ENCODE measurements around the gene ADGRV1. TPM values are rescaled to one million over a fixed set of nuclear protein-coding genes. Genes with fewer than 3 reads are reported as not detected.

The ADGRV1 gene
- total and polyA plus RNA-seq, 9 of the 15 experiments (the other 6 are each of a cell fraction or from before 2014, with no cell fraction given), result 21.7 to 156 (median 58.2) TPM

- TF ChIP-seq HMGN3 (IDR thresholded peaks at IDR 0.05; ENCODE audit: borderline replicate concordance, extremely low read depth, insufficient read length, low read depth, low read length) (no peak), LEF1 (IDR thresholded peaks at IDR 0.05) (peak; percentile 19; the same call in 1 of the 2 replicates), TRIM24 (IDR thresholded peaks at IDR 0.05) (peak; percentile 55 to 87; a peak in 2 of 4 replicates), RAD51 (IDR thresholded peaks at IDR 0.05; ENCODE audit: borderline replicate concordance, low read depth) (no peak), FOXA3 (CRISPR knock-in tag; conservative IDR thresholded peaks at IDR 0.05 in 1 of 2, IDR thresholded peaks at IDR 0.05 in 1 of 2) (no peak), HNRNPUL1 (IDR thresholded peaks at IDR 0.05; ENCODE audit: low read length) (no peak), MTA2 (IDR thresholded peaks at IDR 0.05; ENCODE audit: low read depth) (no peak), CREB3L1 (IDR thresholded peaks at IDR 0.05; ENCODE audit: borderline replicate concordance, low read depth) (no peak), SMARCA4 (IDR thresholded peaks at IDR 0.05) (peak; percentile 67; the same call in 1 of the 2 replicates), HDAC8 (tag; IDR thresholded peaks at IDR 0.05) (peak; percentile 69), POLR3A (IDR thresholded peaks at IDR 0.05; ENCODE audit: borderline replicate concordance, extremely low read depth, insufficient read depth, insufficient read length) (no peak), NR2C2 (CRISPR knock-in tag; IDR thresholded peaks at IDR 0.05) (no peak), NR2C2 (tag; IDR thresholded peaks at IDR 0.05) (peak; percentile 72), MYC (IDR thresholded peaks at IDR 0.05; ENCODE audit: low read depth, low read length) (no peak), MYC (CRISPR knock-in tag; IDR thresholded peaks at IDR 0.05; ENCODE audit: borderline replicate concordance, low read depth) (no peak), KLF13 (tag; IDR thresholded peaks at IDR 0.05; ENCODE audit: borderline replicate concordance, low read depth) (no peak), MYNN (IDR thresholded peaks at IDR 0.05) (no peak), MYNN (CRISPR knock-in tag; IDR thresholded peaks at IDR 0.05) (no peak), ZBTB9 (CRISPR knock-in tag; IDR thresholded peaks at IDR 0.05) (no peak), FOXK2 (conservative IDR thresholded peaks at IDR 0.05 in 1 of 2, IDR thresholded peaks at IDR 0.05 in 1 of 2; ENCODE audit: low read depth in 2 of 2) (no peak), SNAPC5 (CRISPR knock-in tag; IDR thresholded peaks at IDR 0.05) (no peak), HIVEP1 (CRISPR knock-in tag; IDR thresholded peaks at IDR 0.05) (no peak), SIN3A (IDR thresholded peaks at IDR 0.05; ENCODE audit: borderline replicate concordance in 2 of 2, control insufficient read depth in 1 of 2, low read depth in 2 of 2, low read length in 2 of 2) (no peak), CEBPG (CRISPR knock-in tag; IDR thresholded peaks at IDR 0.05) (peak; percentile 76), CEBPG (tag; conservative IDR thresholded peaks at IDR 0.05 in 1 of 2, IDR thresholded peaks at IDR 0.05 in 1 of 2) (peak; percentile 71 to 95), ZFP36 (IDR thresholded peaks at IDR 0.05; ENCODE audit: low read depth, low read length, partially characterized antibody) (no peak)
Measured at GRCh38 chr5:91020065-91020800, 461.6 kb downstream of the ADGRV1 start (continued).

All from K562 (cell line).